Adrenal gland (tissue), 12 donors: ENCODE measurements around the gene ANKRD33. TPM values are rescaled to one million over a fixed set of nuclear protein-coding genes. Genes with fewer than 3 reads are reported as not detected.

ENCODE experiments used
- DNase-seq, 7 donors: peaks; one replicate each; pipeline ENCODE4 v3.0.0-alpha.2; 2019 to 2020
- H3K27ac ChIP-seq, 5 donors: fragments of 200-600 bp; sonication (generic) in 4 of 5; 1 replicate in 3 of 5; 2 replicates in 2 of 5; pipeline versions ENCODE4 v1.5.1 to v1.8.0; 2016 to 2020; ENCODE audit warnings: mild to moderate bottlenecking in 1 of 5
- H3K27me3 ChIP-seq: fragments of 200-600 bp; 2 replicates; pipeline ENCODE4 v1.8.0; 2021
- H3K36me3 ChIP-seq, 2 donors: fragments of 200-600 bp; replicated peaks in 1 of 2; 1 replicate in 1 of 2; 2 replicates in 1 of 2; pipeline versions ENCODE4 v1.5.1 to v1.8.0; 2018 to 2022
- H3K4me1 ChIP-seq, 2 donors: fragments of 200-600 bp; replicated peaks in 1 of 2; 1 replicate in 1 of 2; 2 replicates in 1 of 2; pipeline versions ENCODE4 v1.5.1 to v1.8.0; 2018 to 2021
- H3K4me3 ChIP-seq, 4 donors: fragments of 200-600 bp; sonication (generic) in 3 of 4; one replicate each; pipeline ENCODE4 v1.5.1; 2016 to 2018
- H3K9me3 ChIP-seq, 3 donors: fragments of 200-600 bp; sonication (generic) in 1 of 3; replicated peaks in 1 of 3; 1 replicate in 2 of 3; 2 replicates in 1 of 3; pipeline versions ENCODE4 v1.5.1 to v1.8.0; 2016 to 2021
- CTCF ChIP-seq, 6 experiments: fragments of 450-650 bp in 4 of 6; fragments of 200-600 bp in 2 of 6; sonication (generic) in 1 of 6; IDR thresholded peaks; 1 replicate in 5 of 6; 2 replicates in 1 of 6; pipeline versions ENCODE4 v1.5.1 to v1.8.0; 2016 to 2021; ENCODE audit warnings: antibody characterized with exemption in 6 of 6, mild to moderate bottlenecking in 2 of 6, moderate library complexity in 1 of 6
- POLR2A ChIP-seq, 2 donors: fragments of 450-650 bp; IDR thresholded peaks; one replicate each; pipeline ENCODE4 v1.6.1; 2017; ENCODE audit warnings: antibody characterized with exemption in 2 of 2, mild to moderate bottlenecking in 2 of 2, moderate library complexity in 1 of 2
- WGBS, 4 donors: extraction: QIAGEN DNeasy Blood & Tissue Kit in 2 of 4; methylation state at CpG; one replicate each; pipeline versions ENCODE4 v1.1.5 to v1.1.7; 2013 to 2017; 5-methylcytosine and 5-hydroxymethylcytosine counted together
- intact Hi-C, 2 donors: fragments of 100-400 bp; cut with DNase I; formaldehyde crosslinking; loops; one replicate each; pipeline versions ENCODE4 v1.14.1 to v1.15.0; 2022 to 2023
- polyA plus RNA-seq, 3 donors: library from polyadenylated mRNA; stranded (reverse); fragments of 200-250 nt in 2 of 3; fragments of 350-450 nt in 1 of 3; fragmentation: Illumina TruSeq in 1 of 3; extraction: RNeasy Lipid Tissue Mini Kit (QIAGEN cat#74804) in 1 of 3; gene quantifications; one replicate each; pipeline ENCODE4 v1.2.3, GENCODE V29; 2013 to 2014
- total RNA-seq, 9 donors: library from RNA; depleted of rRNA in 4 of 9; stranded (reverse); fragments of >200 nt in 4 of 9; fragments of 120-200 nt in 1 of 9; fragmentation: NEBNext Ultra II Directional in 1 of 9; extraction: Animal tissue kit (Norgen Biotek cat#: 25700) in 1 of 9; gene quantifications; one replicate each; pipeline versions ENCODE4 v1.1.0 to v1.2.4, GENCODE V29; 2013 to 2023
- donor health status: healthy with polysubstance abuse.
- donor health status: Bipolar disorder and iron deficiency.
- donor health status: DM: yes; HTN: yes; CAD: no.
- donor health status: DM: no; HTN: no; CAD: no.
- donor health status: DM: no; HTN: no; CAD: no.
- donor health status: DM: yes; HTN: yes; CAD: no.

The ANKRD33 gene
- total and polyA plus RNA-seq, 12 donors: 0.06 to 0.41 (median 0.24) TPM; not detected in 9

GRCh38 chr12:51941011-51941581, 53.2 kb downstream of the ANKRD33 start:
- TF ChIP-seq CTCF (IDR thresholded peaks at IDR 0.05): no peak
- TF ChIP-seq POLR2A (IDR thresholded peaks at IDR 0.05): no peak
- intact Hi-C loops: no loop called here
- no peak overlapping the region for H3K27ac ChIP-seq
- no peaks in the 10 kb centered on the region for H3K27me3 ChIP-seq
- no peak overlapping the region for H3K4me3 ChIP-seq
- H3K36me3 ChIP-seq: no peaks in the 10 kb centered on the region
- peak in 1 of 7 donors; percentile 51 for DNase-seq
- peaks cover 0 to 6% of the 10 kb centered on the region in 2 donors for H3K4me1 ChIP-seq
- H3K9me3 ChIP-seq: no peaks in the 10 kb centered on the region
- 46 to 48% (median 47%) methylated on average over 10 to 15 of the region's 15 CpGs for WGBS, 4 donors

Other genes starting within 250 kb of the ANKRD33 start
- under 1 TPM in 8 of 9 donors, not detected in 1; 0.23 to 0.32 (median 0.27) TPM for gene FIGNL2, start 39.4 kb upstream of the ANKRD33 start, total RNA-seq
- under 1 TPM; 0.04 to 0.17 (median 0.16) TPM for gene FIGNL2, start 39.4 kb upstream of the ANKRD33 start, polyA plus RNA-seq
- gene ACVRL1, start 19.4 kb downstream of the ANKRD33 start, total RNA-seq: 100 to 1,000 TPM in 1 of 9 donors, 10 to 100 TPM in 8; 15.8 to 117 (median 45.5) TPM
- gene ACVRL1, start 19.4 kb downstream of the ANKRD33 start, polyA plus RNA-seq: 10 to 100 TPM in 2 of 3 donors, 1 to 10 TPM in 1; 7.8 to 29.4 (median 27.6) TPM
- 10 to 100 TPM in 7 of 9 donors, 1 to 10 TPM in 2; 6.3 to 26.3 (median 15.1) TPM for gene ACVR1B, start 63.6 kb downstream of the ANKRD33 start, total RNA-seq
- gene ACVR1B, start 63.6 kb downstream of the ANKRD33 start, polyA plus RNA-seq: 10 to 100 TPM in 2 of 3 donors, 1 to 10 TPM in 1; 9.5 to 14.1 (median 13.8) TPM
- 10 to 100 TPM in 5 of 9 donors, 1 to 10 TPM in 4; 1.8 to 26.0 (median 13.0) TPM for gene TAMALIN, start 118.8 kb downstream of the ANKRD33 start, total RNA-seq
- gene TAMALIN, start 118.8 kb downstream of the ANKRD33 start, polyA plus RNA-seq: 10 to 100 TPM in 2 of 3 donors, 1 to 10 TPM in 1; 5.3 to 44.9 (median 41.3) TPM
- 100 to 1,000 TPM in 5 of 9 donors, 10 to 100 TPM in 4; 19.0 to 854 (median 108) TPM for gene NR4A1, start 163.3 kb downstream of the ANKRD33 start, total RNA-seq
- gene NR4A1, start 163.3 kb downstream of the ANKRD33 start, polyA plus RNA-seq: 100 to 1,000 TPM in 2 of 3 donors, 10 to 100 TPM in 1; 34.5 to 499 (median 282) TPM
- gene ATG101, start 181.9 kb downstream of the ANKRD33 start, total RNA-seq: 10 to 100 TPM; 28.8 to 60.4 (median 40.0) TPM
- 10 to 100 TPM; 20.9 to 28.6 (median 27.1) TPM for gene ATG101, start 181.9 kb downstream of the ANKRD33 start, polyA plus RNA-seq
- 1 to 10 TPM in 1 of 9 donors, under 1 TPM in 2, not detected in 6; 0.54 to 2.1 (median 0.83) TPM for gene SMIM41, start 191.6 kb downstream of the ANKRD33 start, total RNA-seq
- under 1 TPM in 1 of 3 donors, not detected in 2; 0.10 TPM for gene SMIM41, start 191.6 kb downstream of the ANKRD33 start, polyA plus RNA-seq